Common myeloid progenitor, CD34-positive (primary cell): ENCODE measurements around the gene LSS.
"Not testable (repeated sequence)": the region's sequence is repeated elsewhere in the genome, so short reads cannot be mapped to it uniquely, and the experiment has no call there.

ENCODE experiments used
- CTCF ChIA-PET: fragments of 350-600 bp; sonication (Branson Sonifier 250); formaldehyde crosslinking; loops from one replicate; lab custom pipeline; 2021; ENCODE audit warnings: antibody characterized with exemption; lab: Charles Lee
- POLR2A ChIA-PET: fragments of 350-600 bp; sonication (Branson Sonifier 250); formaldehyde crosslinking; loops from one replicate; lab custom pipeline; 2021; ENCODE audit warnings: antibody characterized with exemption; lab: Charles Lee
- DNase-seq, 3 donors: peaks; one replicate each; pipeline versions ENCODE4 v3.0.0 to v3.0.0-alpha.2; 2013
- H3K27ac ChIP-seq, 2 experiments: 1 replicate in 1 of 2; 2 replicates in 1 of 2; pipeline ENCODE4 v1.7.0; 2013; ENCODE audit warnings: inconsistent platforms in 2 of 2, low read length in 2 of 2, mild to moderate bottlenecking in 2 of 2, low read depth in 1 of 2, moderate library complexity in 1 of 2; ENCODE audit not compliant: severe bottlenecking in 2 of 2, insufficient read depth in 1 of 2, poor library complexity in 1 of 2
- H3K27me3 ChIP-seq, 5 experiments: replicated peaks in 2 of 5; 1 replicate in 3 of 5; 2 replicates in 2 of 5; pipeline versions ENCODE4 v1.6.1 to v1.7.0; 2013; ENCODE audit warnings: low read length in 4 of 5, mild to moderate bottlenecking in 2 of 5, moderate library complexity in 2 of 5, inconsistent platforms in 1 of 5; ENCODE audit not compliant: insufficient read depth in 5 of 5, control insufficient read depth in 4 of 5
- H3K36me3 ChIP-seq, 4 experiments: 1 replicate in 2 of 4; 2 replicates in 2 of 4; pipeline versions ENCODE4 v1.6.1 to v1.7.0; 2013; ENCODE audit warnings: low read length in 3 of 4, control low read depth in 1 of 4, mild to moderate bottlenecking in 1 of 4; ENCODE audit not compliant: control insufficient read depth in 4 of 4, insufficient read depth in 4 of 4
- H3K4me1 ChIP-seq, 4 experiments: 1 replicate in 3 of 4; 2 replicates in 1 of 4; pipeline versions ENCODE4 v1.6.1 to v1.7.1; 2013; ENCODE audit warnings: low read length in 3 of 4, mild to moderate bottlenecking in 3 of 4, control low read depth in 1 of 4, inconsistent platforms in 1 of 4, moderate library complexity in 1 of 4; ENCODE audit not compliant: control insufficient read depth in 4 of 4, insufficient read depth in 4 of 4; ENCODE audit errors: control extremely low read depth in 1 of 4
- H3K4me3 ChIP-seq, 7 experiments: 1 replicate in 4 of 7; 2 replicates in 3 of 7; pipeline versions ENCODE4 v1.5.1 to v1.7.0; 2013; ENCODE audit warnings: mild to moderate bottlenecking in 7 of 7, low read length in 6 of 7, moderate library complexity in 6 of 7, inconsistent platforms in 2 of 7, low read depth in 2 of 7, control low read depth in 1 of 7; ENCODE audit not compliant: insufficient read depth in 4 of 7, control insufficient read depth in 1 of 7; ENCODE audit errors: extremely low read depth in 1 of 7
- H3K9me3 ChIP-seq, 5 experiments: 1 replicate in 4 of 5; 2 replicates in 1 of 5; pipeline versions ENCODE4 v1.6.1 to v1.7.1; 2013; ENCODE audit warnings: low read length in 4 of 5, mild to moderate bottlenecking in 2 of 5, inconsistent platforms in 1 of 5, low read depth in 1 of 5, moderate library complexity in 1 of 5; ENCODE audit not compliant: control insufficient read depth in 4 of 5, insufficient read depth in 2 of 5; ENCODE audit errors: control extremely low read depth in 1 of 5
- WGBS: methylation state at CpG from one replicate; pipeline ENCODE4 v1.1.5; 2013; ENCODE audit not compliant: insufficient coverage; 5-methylcytosine and 5-hydroxymethylcytosine counted together

Gene LSS

GRCh38 chr21:46178961-46179360, 49.6 kb downstream of the LSS start:
- Histone ChIP-seq H3K27me3 (no peaks in the 10 kb centered on the region), H3K27ac (no peak overlapping the region), H3K4me3 (no peak overlapping the region), H3K4me1 (peaks cover 0 to 34% (median 16%) of the 10 kb centered on the region in 4 experiments), H3K36me3 (peaks cover 0 to 4% (median 0%) of the 10 kb centered on the region in 4 experiments), H3K9me3 (peaks cover 2 to 11% (median 6%) of the 10 kb centered on the region in 5 experiments)
- CTCF ChIA-PET = no interaction called here
- 100% methylated on average over 4 of the region's 4 CpGs for WGBS
- DNase-seq = no peak
- POLR2A ChIA-PET = no interaction called here

DNA sequence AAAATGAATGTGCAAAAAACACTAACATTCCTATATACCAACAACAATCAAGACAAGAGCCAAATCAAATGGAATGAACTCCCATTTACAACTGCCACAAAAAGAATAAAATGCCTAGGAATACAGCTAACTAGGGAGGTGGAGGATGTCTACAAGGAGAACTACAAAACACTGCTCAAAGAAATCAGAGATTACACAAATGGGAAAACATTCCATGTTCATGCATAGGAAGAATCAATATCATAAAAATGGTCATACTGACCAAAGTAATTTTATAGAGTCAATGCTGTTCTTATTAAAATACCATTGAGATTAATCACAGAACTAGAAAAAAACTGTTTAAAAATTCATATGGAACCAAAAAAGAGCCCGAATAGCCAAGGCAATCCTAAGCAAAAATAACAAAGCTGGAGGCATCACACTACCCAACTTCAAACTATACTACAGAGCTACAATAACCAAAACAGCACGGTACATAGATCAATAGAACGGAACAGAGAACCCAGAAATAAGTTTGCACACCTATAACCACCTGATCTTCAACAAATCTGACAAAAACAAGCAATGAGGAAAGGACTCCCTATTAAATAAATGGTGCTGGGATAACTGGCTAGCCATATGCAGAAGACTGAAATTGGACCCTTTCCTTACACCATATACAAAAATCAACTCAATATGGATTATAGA, 52.0 kb downstream of the LSS start:
- DNase-seq, POLR2A ChIA-PET, H3K27ac ChIP-seq, H3K36me3 ChIP-seq, H3K27me3 ChIP-seq, H3K4me3 ChIP-seq: not testable (repeated sequence)
- H3K9me3 ChIP-seq = peaks cover 2 to 18% (median 9%) of the 10 kb centered on the region in 5 experiments
- CTCF ChIA-PET = interaction anchor here (0.5 kb wide), 1 partner anchor 194 kb away, joined by 3 read pairs; no protein-coding TSS in a partner anchor
- H3K4me1 ChIP-seq = peaks cover 0 to 17% (median 10%) of the 10 kb centered on the region in 4 experiments
- WGBS = 100% methylated on average over 2 of the region's 3 CpGs

DNA sequence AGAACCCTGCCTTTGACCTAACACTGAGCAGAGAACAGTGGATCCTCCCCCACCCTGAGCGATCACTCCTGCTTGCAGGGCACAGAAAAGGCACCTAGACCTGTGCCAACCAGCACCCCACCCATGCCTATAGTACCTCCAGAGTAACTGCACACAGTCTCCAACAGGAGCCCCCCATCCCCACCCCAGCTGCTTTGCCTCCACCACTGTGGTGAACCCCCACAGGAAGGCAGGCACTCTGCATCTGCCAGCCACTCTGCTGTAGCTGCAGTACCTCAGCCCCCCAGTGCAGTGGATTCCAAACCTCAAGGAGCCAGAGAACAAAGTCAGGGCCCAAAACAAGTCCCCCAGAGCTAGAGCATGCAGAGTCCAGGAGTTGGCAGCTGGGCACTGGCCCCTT, 55.0 kb downstream of the LSS start:
- H3K4me1 ChIP-seq = no peaks in the 10 kb centered on the region
- H3K9me3 ChIP-seq = peaks cover 2 to 18% (median 9%) of the 10 kb centered on the region in 5 experiments
- H3K36me3 ChIP-seq = peaks cover 0 to 2% (median 0%) of the 10 kb centered on the region in 4 experiments
- no peak overlapping the region for H3K27ac ChIP-seq
- ChIA-PET POLR2A (no interaction called here), CTCF (no interaction called here)
- WGBS = 100% methylated on average over 1 of the region's 1 CpG
- DNase-seq = no peak
- H3K4me3 ChIP-seq = no peak overlapping the region
- no peaks in the 10 kb centered on the region for H3K27me3 ChIP-seq

- WGBS = 95% methylated on average over 5 of the region's 6 CpGs
- ChIA-PET POLR2A (interaction anchor here (0.7 kb wide), 1 partner anchor 59 kb away, joined by 3 read pairs; no protein-coding TSS in a partner anchor), CTCF (interaction anchor here (1.1 kb wide), 1 partner anchor 20 kb away, joined by 3 read pairs; no protein-coding TSS in a partner anchor)
Measured at GRCh38 chr21:46172863-46173528, 55.6 kb downstream of the LSS start.

GRCh38 chr21:46171996-46172862, 56.3 kb downstream of the LSS start:
- POLR2A ChIA-PET = interaction anchor here (0.7 kb wide), 1 partner anchor 58 kb away, joined by 3 read pairs; no protein-coding TSS in a partner anchor
- H3K27me3 ChIP-seq = no peaks in the 10 kb centered on the region
- CTCF ChIA-PET = interaction anchor here (1.1 kb wide), 1 partner anchor 19 kb away, joined by 3 read pairs; no protein-coding TSS in a partner anchor
- H3K9me3 ChIP-seq = peaks cover 2 to 18% (median 9%) of the 10 kb centered on the region in 5 experiments
- WGBS = 96% methylated on average over 12 of the region's 21 CpGs
- no peak overlapping the region for H3K4me3 ChIP-seq
- H3K4me1 ChIP-seq = no peaks in the 10 kb centered on the region
- peaks cover 0 to 5% (median 2%) of the 10 kb centered on the region in 4 experiments for H3K36me3 ChIP-seq
- H3K27ac ChIP-seq = no peak overlapping the region
- DNase-seq = no peak

More at GRCh38 chr21:46172863-46173528, 55.6 kb downstream of the LSS start:
- DNase-seq = no peak
- H3K4me1 ChIP-seq = no peaks in the 10 kb centered on the region
- no peak overlapping the region for H3K27ac ChIP-seq
- peaks cover 0 to 4% (median 2%) of the 10 kb centered on the region in 4 experiments for H3K36me3 ChIP-seq
- H3K4me3 ChIP-seq = no peak overlapping the region
- H3K27me3 ChIP-seq = no peaks in the 10 kb centered on the region
- H3K9me3 ChIP-seq = peaks cover 2 to 18% (median 9%) of the 10 kb centered on the region in 5 experiments

DNA sequence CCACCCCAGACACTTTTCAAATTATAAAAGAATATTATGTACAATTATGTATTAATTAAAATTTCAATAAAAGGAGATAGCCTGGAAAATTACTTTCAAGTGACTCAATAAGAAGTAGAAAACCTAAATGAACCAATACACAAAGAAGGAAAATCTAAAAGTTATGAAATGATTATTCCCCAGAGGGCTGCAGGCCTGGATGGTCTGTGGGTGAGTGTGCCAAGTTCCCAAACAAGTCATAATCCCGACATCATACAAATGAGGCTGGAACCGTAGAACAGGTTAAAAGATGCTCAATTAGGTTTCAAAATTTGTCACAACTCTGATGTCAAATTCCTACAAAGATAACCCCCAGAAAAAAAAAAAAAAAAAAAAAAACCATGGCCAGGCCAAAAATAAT, 57.0 kb downstream of the LSS start:
- Histone ChIP-seq H3K4me3 (no peak overlapping the region), H3K27ac (no peak overlapping the region), H3K36me3 (peaks cover 2 to 5% (median 2%) of the 10 kb centered on the region in 4 experiments), H3K27me3 (no peaks in the 10 kb centered on the region), H3K4me1 (no peaks in the 10 kb centered on the region), H3K9me3 (peaks cover 2 to 14% (median 9%) of the 10 kb centered on the region in 5 experiments)
- CTCF ChIA-PET = no interaction called here
- no CpG with 5 or more reads among the region's 2 CpGs for WGBS
- POLR2A ChIA-PET = no interaction called here
- DNase-seq = no peak
